HepG2 (cell line): ENCODE measurements around the gene FAM174C. TPM values are rescaled to one million over a fixed set of nuclear protein-coding genes. Genes with fewer than 3 reads are reported as not detected.

Experiments
- BHLHE40 ChIP-seq: IDR thresholded peaks from 2 replicates; pipeline ENCODE4 v1.6.1; 2011; ENCODE audit warnings: low read length, improper control_type of control experiment
- ELF3 ChIP-seq: IDR thresholded peaks from 2 replicates; pipeline ENCODE4 v1.6.1; 2016; ENCODE audit warnings: missing genetic modification reagents, missing compliant biosample characterization
- HNRNPUL1 ChIP-seq: fragments of 200-400 bp; formaldehyde crosslinking; IDR thresholded peaks from 2 replicates; pipeline ENCODE4 v1.6.1; 2017; ENCODE audit warnings: low read depth, mild to moderate bottlenecking, low read length, moderate library complexity
- KLF16 ChIP-seq, 2 experiments: sonication (generic) in 1 of 2; formaldehyde crosslinking in 1 of 2; IDR thresholded peaks; 2 replicates each; pipeline versions ENCODE4 v1.6.1 to v1.8.0; 2016 to 2023; ENCODE audit warnings: missing genetic modification reagents in 2 of 2, missing compliant biosample characterization in 1 of 2
- KMT2B ChIP-seq: IDR thresholded peaks from 2 replicates; pipeline ENCODE4 v1.6.1; 2016; ENCODE audit warnings: missing genetic modification reagents, missing compliant biosample characterization
- MAX ChIP-seq: IDR thresholded peaks from 2 replicates; pipeline ENCODE4 v1.6.1; 2012; ENCODE audit warnings: inconsistent platforms
- PRDM15 ChIP-seq: sonication (generic); formaldehyde crosslinking; IDR thresholded peaks from 2 replicates; pipeline ENCODE4 v1.4.0; 2020; ENCODE audit warnings: missing genetic modification reagents
- SP5 ChIP-seq: IDR thresholded peaks from 2 replicates; pipeline ENCODE4 v1.6.1; 2016; ENCODE audit warnings: low read depth, borderline replicate concordance
- XBP1 ChIP-seq: sonication (generic); formaldehyde crosslinking; IDR thresholded peaks from 2 replicates; pipeline ENCODE4 v1.5.0; 2020; ENCODE audit warnings: missing genetic modification reagents
- ZNF318 ChIP-seq: sonication (generic); formaldehyde crosslinking; IDR thresholded peaks from 2 replicates; pipeline ENCODE4 v1.4.0; 2020; ENCODE audit warnings: mild to moderate bottlenecking, missing genetic modification reagents
- ZSCAN25 ChIP-seq: sonication (generic); formaldehyde crosslinking; IDR thresholded peaks from 2 replicates; pipeline ENCODE4 v1.8.0; 2022; ENCODE audit warnings: mild to moderate bottlenecking, missing genetic modification reagents
- polyA plus RNA-seq, 8 experiments: library from polyadenylated mRNA; depleted of rRNA in 3 of 8; stranded (reverse) in 7 of 8; unstranded in 1 of 8; fragments of >200 nt; fragmentation: Illumina TruSeq in 4 of 8; extraction: Trizol in 4 of 8; gene quantifications; 2 replicates each; pipeline versions ENCODE4 v1.2.1 to v1.2.3, GENCODE V29; 2011 to 2016; ENCODE audit warnings: low read depth in 4 of 8, missing spikeins in 1 of 8, mixed read lengths in 1 of 8; ENCODE audit not compliant: insufficient read depth in 1 of 8
- total RNA-seq, 5 experiments: library from RNA; depleted of rRNA; stranded (reverse); fragments of >200 nt; fragmentation: Illumina TruSeq; extraction: Trizol; gene quantifications; 2 replicates each; pipeline ENCODE4 v1.2.3, GENCODE V29; 2016; ENCODE audit warnings: low read depth in 1 of 5
- TF ChIP-seq, protein P1 (sequence below): sonication (generic); formaldehyde crosslinking; IDR thresholded peaks from 2 replicates; pipeline ENCODE4 v1.5.0; 2020; ENCODE audit warnings: missing genetic modification reagents
- TF ChIP-seq, protein P2 (sequence below): IDR thresholded peaks from 2 replicates; pipeline ENCODE4 v1.4.0; 2020; ENCODE audit warnings: mild to moderate bottlenecking, missing genetic modification reagents

Gene FAM174C
- total and polyA plus RNA-seq, 2 of the 13 experiments (the other 11 are each of a cell fraction or from before 2014, with no cell fraction given) = 19.5 to 31.3 TPM

DNA sequence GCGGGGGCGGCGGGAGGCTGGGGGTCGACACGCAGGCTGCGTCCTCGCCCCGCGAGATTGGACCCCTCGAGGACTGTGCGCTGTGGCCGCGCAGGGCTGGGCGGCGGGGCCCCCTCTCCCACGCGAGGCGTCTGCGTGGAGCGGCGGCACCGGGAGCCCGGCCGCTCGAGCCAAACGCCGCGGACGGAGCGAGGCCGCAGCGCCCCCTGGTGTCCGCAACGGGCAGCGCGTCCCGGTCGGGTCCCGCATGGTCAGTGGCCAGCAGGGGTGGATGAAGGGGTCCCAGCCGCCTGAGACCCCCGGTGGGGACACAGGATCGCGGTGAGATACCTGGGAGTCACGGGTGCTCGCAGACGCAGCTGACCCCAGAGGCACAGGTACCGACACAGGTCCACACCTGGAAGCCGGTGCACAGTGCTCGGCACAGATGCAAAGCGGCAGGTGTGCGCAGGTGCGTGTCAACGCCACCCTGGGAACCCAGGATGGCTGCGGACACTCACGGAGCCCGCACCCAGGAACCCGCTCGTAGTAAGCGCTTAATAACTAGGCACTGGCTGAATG lies 8.3 kb upstream of the FAM174C start (continued):
- TF ChIP-seq PRDM15 (CRISPR knock-in tag) (no peak; the same call in 1 of the 2 replicates), ZNF318 (0 out of 2 replicates have a peak, but pooled peaks have one; percentile 21), ZSCAN25 (peak; percentile 97), HNRNPUL1 (no peak), XBP1 (CRISPR knock-in tag) (no peak), SP5 (CRISPR knock-in tag) (no peak), KLF16 (CRISPR knock-in tag; IDR thresholded peaks at IDR 0.05) (no peak), ELF3 (0 out of 2 replicates have a peak, but pooled peaks have one; percentile 40), MAX (peak; percentile 58), KMT2B (CRISPR knock-in tag) (no peak), BHLHE40 (0 out of 2 replicates have a peak, but pooled peaks have one; percentile 9)
- TF ChIP-seq, protein P1, sequence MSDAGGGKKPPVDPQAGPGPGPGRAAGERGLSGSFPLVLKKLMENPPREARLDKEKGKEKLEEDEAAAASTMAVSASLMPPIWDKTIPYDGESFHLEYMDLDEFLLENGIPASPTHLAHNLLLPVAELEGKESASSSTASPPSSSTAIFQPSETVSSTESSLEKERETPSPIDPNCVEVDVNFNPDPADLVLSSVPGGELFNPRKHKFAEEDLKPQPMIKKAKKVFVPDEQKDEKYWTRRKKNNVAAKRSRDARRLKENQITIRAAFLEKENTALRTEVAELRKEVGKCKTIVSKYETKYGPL (CRISPR knock-in tag) = no peak
- TF ChIP-seq, protein P2, sequence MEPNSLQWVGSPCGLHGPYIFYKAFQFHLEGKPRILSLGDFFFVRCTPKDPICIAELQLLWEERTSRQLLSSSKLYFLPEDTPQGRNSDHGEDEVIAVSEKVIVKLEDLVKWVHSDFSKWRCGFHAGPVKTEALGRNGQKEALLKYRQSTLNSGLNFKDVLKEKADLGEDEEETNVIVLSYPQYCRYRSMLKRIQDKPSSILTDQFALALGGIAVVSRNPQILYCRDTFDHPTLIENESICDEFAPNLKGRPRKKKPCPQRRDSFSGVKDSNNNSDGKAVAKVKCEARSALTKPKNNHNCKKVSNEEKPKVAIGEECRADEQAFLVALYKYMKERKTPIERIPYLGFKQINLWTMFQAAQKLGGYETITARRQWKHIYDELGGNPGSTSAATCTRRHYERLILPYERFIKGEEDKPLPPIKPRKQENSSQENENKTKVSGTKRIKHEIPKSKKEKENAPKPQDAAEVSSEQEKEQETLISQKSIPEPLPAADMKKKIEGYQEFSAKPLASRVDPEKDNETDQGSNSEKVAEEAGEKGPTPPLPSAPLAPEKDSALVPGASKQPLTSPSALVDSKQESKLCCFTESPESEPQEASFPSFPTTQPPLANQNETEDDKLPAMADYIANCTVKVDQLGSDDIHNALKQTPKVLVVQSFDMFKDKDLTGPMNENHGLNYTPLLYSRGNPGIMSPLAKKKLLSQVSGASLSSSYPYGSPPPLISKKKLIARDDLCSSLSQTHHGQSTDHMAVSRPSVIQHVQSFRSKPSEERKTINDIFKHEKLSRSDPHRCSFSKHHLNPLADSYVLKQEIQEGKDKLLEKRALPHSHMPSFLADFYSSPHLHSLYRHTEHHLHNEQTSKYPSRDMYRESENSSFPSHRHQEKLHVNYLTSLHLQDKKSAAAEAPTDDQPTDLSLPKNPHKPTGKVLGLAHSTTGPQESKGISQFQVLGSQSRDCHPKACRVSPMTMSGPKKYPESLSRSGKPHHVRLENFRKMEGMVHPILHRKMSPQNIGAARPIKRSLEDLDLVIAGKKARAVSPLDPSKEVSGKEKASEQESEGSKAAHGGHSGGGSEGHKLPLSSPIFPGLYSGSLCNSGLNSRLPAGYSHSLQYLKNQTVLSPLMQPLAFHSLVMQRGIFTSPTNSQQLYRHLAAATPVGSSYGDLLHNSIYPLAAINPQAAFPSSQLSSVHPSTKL (CRISPR knock-in tag) = no peak
